Activated CD4-positive, alpha-beta T cell treated with anti-CD3 and anti-CD28 coated beads, Interleukin-2, amount 50 U/mL, for 1 hour (primary cell): ENCODE measurements around the gene CLSTN3.

Experiments
- DNase-seq: peaks from one replicate; pipeline ENCODE4 v3.0.0-alpha.2; 2020

Gene CLSTN3

DNA sequence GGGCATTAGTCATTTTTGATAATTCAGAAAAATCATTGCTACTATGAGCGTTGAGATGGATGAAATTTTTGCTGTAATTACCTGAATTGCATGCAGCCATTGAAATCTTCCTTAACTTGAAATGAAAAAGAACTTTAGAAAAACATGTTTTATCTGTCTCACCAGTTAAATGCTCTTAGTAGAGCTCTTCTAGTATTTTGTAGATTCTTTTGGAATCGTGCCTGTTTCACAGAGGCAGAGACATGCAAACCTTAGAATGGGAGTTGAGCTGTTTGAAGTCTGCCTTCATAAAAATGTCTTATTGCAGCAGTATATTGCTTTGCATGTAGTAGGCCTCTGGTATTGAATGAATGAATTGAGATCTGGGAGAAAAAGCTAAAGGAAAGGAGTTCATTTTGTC, 63.5 kb downstream of the CLSTN3 start:
- no peak for DNase-seq

DNA sequence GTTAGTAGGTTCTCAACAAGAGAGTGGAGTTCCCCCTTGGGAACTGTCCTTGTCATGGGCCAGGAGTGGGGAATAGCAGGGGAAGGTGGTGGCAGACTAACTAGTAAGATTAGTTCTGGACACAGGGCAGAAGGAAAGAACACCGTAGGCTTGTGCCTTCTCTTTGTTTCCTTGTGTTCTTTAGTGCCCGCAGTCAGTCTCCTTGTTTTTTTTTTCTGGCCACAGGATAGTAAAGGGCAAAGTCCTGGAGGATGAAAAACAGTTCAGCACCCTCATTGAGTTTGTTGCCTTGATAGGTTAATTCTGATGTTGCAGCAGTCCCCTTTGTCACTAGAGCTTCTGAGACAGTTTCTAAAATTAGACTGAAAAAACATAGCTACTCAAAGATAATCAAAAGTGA, 67.7 kb downstream of the CLSTN3 start:
- no peak for DNase-seq

- DNase-seq = no peak
These were observed 72.9 kb downstream of the CLSTN3 start for GRCh38 chr12:7203109-7203508.

DNA sequence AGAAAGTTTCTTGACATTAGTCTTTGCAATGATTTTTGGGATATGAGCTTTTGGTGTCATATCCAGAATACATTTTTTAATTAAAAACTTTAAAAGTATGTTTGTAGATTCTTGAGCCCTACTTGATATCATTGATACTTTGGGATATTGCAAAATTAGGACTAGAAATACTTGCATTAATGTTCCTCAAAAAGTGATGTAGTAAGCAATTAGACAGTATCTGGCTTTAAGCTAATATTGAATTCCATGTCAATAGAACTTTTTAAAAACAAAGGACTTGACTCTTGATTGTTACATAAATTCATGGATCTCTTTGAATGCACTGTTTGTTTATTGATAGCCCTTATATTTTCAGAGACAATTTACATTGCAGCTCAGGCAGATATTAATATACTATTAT, 74.9 kb downstream of the CLSTN3 start:
- DNase-seq = no peak

DNA sequence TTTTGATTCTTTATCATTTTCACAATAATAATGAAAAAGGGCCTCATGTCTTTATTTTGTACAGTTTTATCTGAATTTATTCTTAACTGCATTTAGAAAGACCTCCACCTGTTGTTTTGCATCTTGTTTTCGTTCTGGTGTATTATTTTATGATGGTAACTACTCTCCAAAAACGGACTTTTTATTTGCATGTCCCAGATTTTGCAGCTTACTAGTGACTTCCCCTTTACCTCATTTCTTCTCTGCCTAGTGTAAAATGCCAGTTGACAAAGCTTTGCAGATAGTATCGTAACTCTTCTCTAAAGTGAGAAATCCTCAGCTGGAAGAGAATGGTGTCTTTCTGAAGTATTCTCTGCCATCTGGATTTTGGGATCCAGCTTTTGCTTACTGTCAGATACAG, 76.5 kb downstream of the CLSTN3 start:
- DNase-seq = no peak

DNA sequence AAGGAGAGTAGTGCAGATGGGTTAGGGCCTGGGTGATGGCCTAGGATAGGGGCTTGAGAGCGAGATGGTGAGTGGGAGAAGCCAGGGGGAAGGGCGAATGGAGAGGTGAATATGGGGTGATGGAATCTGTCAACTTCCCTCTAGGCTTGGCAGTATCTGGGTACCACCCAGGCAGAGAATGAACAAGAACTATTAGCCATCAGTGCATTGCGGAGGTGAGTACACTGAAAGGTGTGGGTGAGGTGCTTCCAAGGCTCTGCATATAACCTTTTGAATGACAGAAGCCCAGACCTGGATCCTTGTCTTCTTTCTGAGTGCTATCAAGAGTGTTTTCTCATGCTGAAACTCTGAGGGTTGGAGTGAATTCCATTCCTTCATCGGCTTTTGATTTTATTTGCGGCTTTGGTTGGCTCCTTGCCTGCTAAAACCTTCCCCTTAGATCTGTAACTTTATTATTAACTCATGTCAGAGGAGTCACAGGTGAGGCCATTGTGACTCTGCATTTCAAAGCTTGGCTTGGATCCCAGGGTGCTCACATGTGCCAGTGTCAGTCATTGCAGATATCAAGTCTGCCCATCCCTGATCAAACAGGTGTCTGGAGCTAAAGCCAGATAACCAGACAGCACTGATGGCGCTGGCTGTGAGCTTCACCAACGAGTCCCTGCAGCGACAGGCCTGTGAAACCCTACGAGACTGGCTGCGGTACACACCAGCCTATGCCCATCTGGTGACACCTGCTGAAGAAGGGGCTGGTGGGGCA, 77.9 kb downstream of the CLSTN3 start:
- no peak for DNase-seq
